DND-41 (cell line): ENCODE measurements around the gene SIRT2.
A peak's percentile ranks its signal among the peaks of the same experiment; 100 is the strongest.
"Not testable (repeated sequence)": the region's sequence is repeated elsewhere in the genome, so short reads cannot be mapped to it uniquely, and the experiment has no call there.

Source experiments
- ATAC-seq: fragments of 200-7000 bp; cut with Tn5 transposase; 3 replicates; pipeline ENCODE4 v1.9.1; 2021; ENCODE audit warnings: low read depth; ENCODE audit not compliant: insufficient read depth
- DNase-seq: peaks from one replicate; pipeline ENCODE4 v3.0.0-alpha.2; 2020
- H2AFZ ChIP-seq: 2 replicates; pipeline ENCODE4 v1.6.0; 2012; ENCODE audit warnings: low read depth, low read length
- H3K27ac ChIP-seq: 2 replicates; pipeline ENCODE4 v1.5.1; 2012; ENCODE audit warnings: low read length, inconsistent platforms
- H3K27me3 ChIP-seq: fragments of 200-600 bp; sonication (generic); 2 replicates; pipeline ENCODE4 v1.6.0; 2012; ENCODE audit warnings: low read length, mild to moderate bottlenecking, inconsistent platforms; ENCODE audit not compliant: insufficient read depth, poor library complexity
- H3K36me3 ChIP-seq: 2 replicates; pipeline ENCODE4 v1.5.1; 2012; ENCODE audit warnings: low read length, inconsistent platforms; ENCODE audit not compliant: insufficient read depth
- H3K4me1 ChIP-seq: 2 replicates; pipeline ENCODE4 v1.5.1; 2012; ENCODE audit warnings: mild to moderate bottlenecking, low read length; ENCODE audit not compliant: insufficient read depth
- H3K4me2 ChIP-seq: 2 replicates; pipeline ENCODE4 v1.6.0; 2012; ENCODE audit warnings: mild to moderate bottlenecking, moderate library complexity, low read length, inconsistent platforms; ENCODE audit not compliant: insufficient read depth
- H3K4me3 ChIP-seq, 2 experiments: fragments of 200-600 bp in 1 of 2; shearing (Covaris generic) in 1 of 2; 2 replicates each; pipeline ENCODE4 v1.5.1; 2012 to 2016; ENCODE audit warnings: inconsistent platforms in 2 of 2, low read length in 2 of 2, mild to moderate bottlenecking in 2 of 2, low read depth in 1 of 2, moderate library complexity in 1 of 2
- H3K79me2 ChIP-seq: 2 replicates; pipeline ENCODE4 v1.6.0; 2012; ENCODE audit warnings: low read length, inconsistent platforms; ENCODE audit not compliant: insufficient read depth
- H3K9ac ChIP-seq: 2 replicates; pipeline ENCODE4 v1.6.0; 2012; ENCODE audit warnings: low read depth, mild to moderate bottlenecking, inconsistent platforms, low read length, moderate library complexity
- H3K9me3 ChIP-seq: 2 replicates; pipeline ENCODE4 v1.5.1; 2012; ENCODE audit warnings: low read length, moderate library complexity, mild to moderate bottlenecking, inconsistent platforms; ENCODE audit not compliant: insufficient read depth, severe bottlenecking
- H4K20me1 ChIP-seq: 2 replicates; pipeline ENCODE4 v1.6.0; 2012; ENCODE audit warnings: low read length; ENCODE audit not compliant: insufficient read depth
- EZH2 ChIP-seq: IDR thresholded peaks from 3 replicates; pipeline ENCODE4 v1.6.1; 2012; ENCODE audit warnings: borderline replicate concordance, low read depth, mild to moderate bottlenecking, moderate library complexity, low read length, inconsistent platforms; ENCODE audit not compliant: severe bottlenecking
- TF ChIP-seq, protein P1 (sequence below): IDR thresholded peaks from 2 replicates; pipeline ENCODE4 v1.5.1; 2012; ENCODE audit warnings: borderline replicate concordance, low read length, moderate library complexity, mild to moderate bottlenecking; ENCODE audit not compliant: poor library complexity, severe bottlenecking; ENCODE audit errors: extremely low read depth

Gene SIRT2

DNA sequence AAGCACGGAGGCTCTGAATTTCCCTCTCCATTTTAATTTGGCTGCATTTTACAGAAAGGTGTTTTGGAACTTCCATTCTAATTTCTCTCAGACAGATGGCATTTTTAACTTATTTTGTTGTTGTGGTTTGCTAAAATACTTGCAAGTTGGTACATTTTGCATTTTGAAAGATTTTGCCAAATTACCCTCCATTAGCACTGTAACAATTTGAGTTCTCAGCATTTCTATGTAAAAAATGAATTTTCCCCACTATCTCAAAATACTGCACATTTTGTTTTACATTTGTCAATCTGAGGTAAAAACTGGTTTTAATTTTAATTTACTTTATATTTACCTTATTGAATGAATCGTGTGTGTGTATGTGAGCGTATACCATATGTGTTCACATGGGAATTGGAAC is 42.6 kb downstream of the SIRT2 start:
- Histone ChIP-seq H3K36me3 (no peaks in the 10 kb centered on the region), H3K27me3 (no peaks in the 10 kb centered on the region), H3K9me3 (no peaks in the 10 kb centered on the region), H3K4me1 (peaks cover 9% of the 10 kb centered on the region), H3K4me3 (no peak overlapping the region), H3K4me2 (no peak overlapping the region), H2AFZ (no peak overlapping the region), H3K9ac (no peak overlapping the region), H3K27ac (no peak overlapping the region), H4K20me1 (no peaks in the 10 kb centered on the region), H3K79me2 (no peaks in the 10 kb centered on the region; the same call in 1 of the 2 replicates)
- no peak for DNase-seq
- ATAC-seq, result no peak
- no peak for TF ChIP-seq EZH2
- TF ChIP-seq, protein P1, sequence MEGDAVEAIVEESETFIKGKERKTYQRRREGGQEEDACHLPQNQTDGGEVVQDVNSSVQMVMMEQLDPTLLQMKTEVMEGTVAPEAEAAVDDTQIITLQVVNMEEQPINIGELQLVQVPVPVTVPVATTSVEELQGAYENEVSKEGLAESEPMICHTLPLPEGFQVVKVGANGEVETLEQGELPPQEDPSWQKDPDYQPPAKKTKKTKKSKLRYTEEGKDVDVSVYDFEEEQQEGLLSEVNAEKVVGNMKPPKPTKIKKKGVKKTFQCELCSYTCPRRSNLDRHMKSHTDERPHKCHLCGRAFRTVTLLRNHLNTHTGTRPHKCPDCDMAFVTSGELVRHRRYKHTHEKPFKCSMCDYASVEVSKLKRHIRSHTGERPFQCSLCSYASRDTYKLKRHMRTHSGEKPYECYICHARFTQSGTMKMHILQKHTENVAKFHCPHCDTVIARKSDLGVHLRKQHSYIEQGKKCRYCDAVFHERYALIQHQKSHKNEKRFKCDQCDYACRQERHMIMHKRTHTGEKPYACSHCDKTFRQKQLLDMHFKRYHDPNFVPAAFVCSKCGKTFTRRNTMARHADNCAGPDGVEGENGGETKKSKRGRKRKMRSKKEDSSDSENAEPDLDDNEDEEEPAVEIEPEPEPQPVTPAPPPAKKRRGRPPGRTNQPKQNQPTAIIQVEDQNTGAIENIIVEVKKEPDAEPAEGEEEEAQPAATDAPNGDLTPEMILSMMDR, result no peak

DNA sequence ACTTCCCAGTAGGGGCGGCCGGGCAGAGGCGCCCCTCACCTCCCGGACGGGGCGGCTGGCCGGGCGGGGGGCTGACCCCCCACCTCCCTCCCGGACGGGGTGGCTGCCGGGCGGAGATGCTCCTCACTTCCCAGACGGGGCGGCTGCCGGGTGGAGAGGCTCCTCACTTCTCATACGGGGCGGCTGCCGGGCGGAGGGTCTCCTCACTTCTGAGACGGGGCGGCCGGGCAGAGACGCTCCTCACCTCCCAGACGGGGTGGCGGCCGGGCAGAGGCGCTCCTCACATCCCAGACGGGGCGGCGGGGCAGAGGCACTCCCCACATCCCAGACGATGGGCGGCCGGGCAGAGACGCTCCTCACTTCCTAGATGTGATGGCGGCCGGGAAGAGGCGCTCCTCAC is 43.7 kb downstream of the SIRT2 start:
- peaks cover 19% of the 10 kb centered on the region for H3K4me1 ChIP-seq
- not testable (repeated sequence) for H3K4me2 ChIP-seq, H3K9ac ChIP-seq, DNase-seq, H3K27ac ChIP-seq, H4K20me1 ChIP-seq, ATAC-seq, H3K4me3 ChIP-seq, H3K79me2 ChIP-seq, H2AFZ ChIP-seq, H3K9me3 ChIP-seq, H3K36me3 ChIP-seq, H3K27me3 ChIP-seq

DNA sequence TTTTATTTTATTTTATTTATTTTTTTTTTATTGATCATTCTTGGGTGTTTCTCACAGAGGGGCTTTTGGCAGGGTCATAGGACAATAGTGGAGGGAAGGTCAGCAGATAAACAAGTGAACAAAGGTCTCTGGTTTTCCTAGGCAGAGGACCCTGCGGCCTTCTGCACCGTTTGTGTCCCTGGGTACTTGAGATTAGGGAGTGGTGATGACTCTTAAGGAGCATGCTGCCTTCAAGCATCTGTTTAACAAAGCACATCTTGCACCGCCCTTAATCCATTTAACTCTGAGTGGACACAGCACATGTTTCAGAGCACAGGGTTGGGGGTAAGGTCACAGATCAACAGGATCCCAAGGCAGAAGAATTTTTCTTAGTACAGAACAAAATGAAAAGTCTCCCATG is 44.5 kb downstream of the SIRT2 start:
- not testable (repeated sequence) for H3K9me3 ChIP-seq, H3K4me3 ChIP-seq, DNase-seq, H3K79me2 ChIP-seq, H4K20me1 ChIP-seq, H3K27ac ChIP-seq, H3K27me3 ChIP-seq, H3K36me3 ChIP-seq, H3K4me2 ChIP-seq, H3K9ac ChIP-seq, H2AFZ ChIP-seq, ATAC-seq
- H3K4me1 ChIP-seq, result peaks cover 19% of the 10 kb centered on the region

DNA sequence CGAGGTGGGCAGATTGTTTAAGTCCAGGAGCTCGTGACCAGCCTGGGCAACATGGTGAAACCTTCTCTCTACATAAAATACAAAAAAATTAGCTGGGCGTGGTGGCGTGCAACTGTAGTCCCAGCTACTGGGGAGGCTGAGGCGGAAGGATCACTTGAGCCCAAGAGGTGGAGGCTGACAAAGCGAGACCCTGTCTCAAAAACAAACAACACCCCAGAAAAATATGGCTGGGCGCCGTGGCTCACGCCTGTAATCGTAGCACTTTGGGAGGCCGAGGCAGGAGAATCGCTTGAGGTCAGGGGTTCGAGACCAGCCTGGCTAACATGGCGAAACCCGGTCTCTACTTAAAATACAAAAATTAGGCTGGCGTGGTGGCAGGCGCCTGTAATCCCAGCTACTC is 46.2 kb downstream of the SIRT2 start:
- Histone ChIP-seq H3K9ac (peak overlapping the region; percentile 82), H3K4me2 (peak overlapping the region; percentile 92; the same call in 1 of the 2 replicates), H3K9me3 (no peaks in the 10 kb centered on the region), H3K79me2 (peaks cover 20% of the 10 kb centered on the region), H3K27me3 (no peaks in the 10 kb centered on the region), H3K4me3 (peak overlapping the region in 1 of 2 experiments; percentile 78; a peak in 1 of 4 replicates), H2AFZ (peak overlapping the region; percentile 80), H3K36me3 (peaks cover 9% of the 10 kb centered on the region), H4K20me1 (peaks cover 9% of the 10 kb centered on the region), H3K4me1 (peaks cover 28% of the 10 kb centered on the region), H3K27ac (no peak overlapping the region)
- DNase-seq (no peak), ATAC-seq (no peak)
- TF ChIP-seq, protein P1, result no peak
- TF ChIP-seq EZH2, result no peak
